ENCODE measurements around the gene FLT3.

DNA sequence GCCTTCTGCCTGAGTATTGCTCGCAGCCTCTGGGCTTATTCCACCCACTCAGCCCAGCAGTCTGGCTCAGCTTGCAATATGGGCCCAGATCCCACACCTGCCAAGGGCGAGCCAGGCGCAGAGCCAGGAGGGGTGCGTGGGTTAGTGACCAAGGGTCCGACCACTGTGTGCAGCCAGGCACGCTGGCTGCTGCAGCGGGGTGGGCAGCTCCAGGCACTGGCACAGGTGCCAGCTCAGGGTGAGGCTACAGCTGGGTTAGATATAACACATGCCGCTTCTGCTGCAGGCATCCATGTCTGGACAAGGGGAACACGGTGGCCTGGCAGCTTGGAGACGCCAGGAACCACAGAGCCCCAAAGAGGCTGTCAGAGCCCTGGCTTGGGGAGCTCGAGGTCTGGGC lies 99.3 kb downstream of the FLT3 start:
- TF ChIP-seq CTCF (IDR thresholded peaks at IDR 0.05): no peak
- TF ChIP-seq POLR2A (IDR thresholded peaks at IDR 0.05): no peak
